Measurements from ENCODE around the gene ANKRD34A.

DNA sequence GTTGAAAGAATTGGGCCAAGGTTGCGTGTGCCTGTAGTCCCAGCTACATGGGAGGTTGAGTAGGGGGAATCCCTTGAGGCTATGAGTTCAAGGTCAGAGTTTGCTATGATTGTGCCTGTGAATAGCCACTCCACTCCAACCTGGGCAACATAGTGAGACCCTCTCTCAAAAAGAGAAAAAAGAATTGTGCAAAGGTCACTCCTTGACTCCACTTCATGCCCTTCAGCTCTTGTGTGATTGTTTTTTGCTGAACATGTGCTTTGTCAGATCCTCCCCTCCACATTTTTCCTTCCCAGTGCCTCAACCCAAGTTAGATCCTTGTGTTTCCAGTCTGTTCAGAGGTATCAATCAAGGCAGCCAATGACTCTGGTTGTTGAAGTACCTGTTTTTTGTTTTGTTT is 23.6 kb upstream of the ANKRD34A start:
- TF ChIP-seq, protein P1, sequence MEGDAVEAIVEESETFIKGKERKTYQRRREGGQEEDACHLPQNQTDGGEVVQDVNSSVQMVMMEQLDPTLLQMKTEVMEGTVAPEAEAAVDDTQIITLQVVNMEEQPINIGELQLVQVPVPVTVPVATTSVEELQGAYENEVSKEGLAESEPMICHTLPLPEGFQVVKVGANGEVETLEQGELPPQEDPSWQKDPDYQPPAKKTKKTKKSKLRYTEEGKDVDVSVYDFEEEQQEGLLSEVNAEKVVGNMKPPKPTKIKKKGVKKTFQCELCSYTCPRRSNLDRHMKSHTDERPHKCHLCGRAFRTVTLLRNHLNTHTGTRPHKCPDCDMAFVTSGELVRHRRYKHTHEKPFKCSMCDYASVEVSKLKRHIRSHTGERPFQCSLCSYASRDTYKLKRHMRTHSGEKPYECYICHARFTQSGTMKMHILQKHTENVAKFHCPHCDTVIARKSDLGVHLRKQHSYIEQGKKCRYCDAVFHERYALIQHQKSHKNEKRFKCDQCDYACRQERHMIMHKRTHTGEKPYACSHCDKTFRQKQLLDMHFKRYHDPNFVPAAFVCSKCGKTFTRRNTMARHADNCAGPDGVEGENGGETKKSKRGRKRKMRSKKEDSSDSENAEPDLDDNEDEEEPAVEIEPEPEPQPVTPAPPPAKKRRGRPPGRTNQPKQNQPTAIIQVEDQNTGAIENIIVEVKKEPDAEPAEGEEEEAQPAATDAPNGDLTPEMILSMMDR (IDR thresholded peaks at IDR 0.05) = no peak
- no peak for TF ChIP-seq POLR2A (IDR thresholded peaks at IDR 0.05)

All from uterus (tissue), 2 donors.